Prostate gland (tissue), 2 donors: ENCODE results near the gene THEM4.

Experiments
- POLR2A ChIP-seq: fragments of 450-650 bp; IDR thresholded peaks from one replicate; pipeline ENCODE4 v1.6.1; 2016; ENCODE audit warnings: antibody characterized with exemption, mild to moderate bottlenecking
- POLR2AphosphoS5 ChIP-seq: sonication (generic); formaldehyde crosslinking; IDR thresholded peaks from one replicate; pipeline ENCODE4 v1.6.1; 2017; ENCODE audit warnings: antibody characterized with exemption
- TF ChIP-seq, protein P1 (sequence below), 4 experiments: fragments of 200-600 bp in 2 of 4; fragments of 450-650 bp in 2 of 4; sonication (generic) in 2 of 4; IDR thresholded peaks; 1 replicate in 3 of 4; 2 replicates in 1 of 4; pipeline ENCODE4 v1.5.1; 2016 to 2019; ENCODE audit warnings: antibody characterized with exemption in 4 of 4, mild to moderate bottlenecking in 2 of 4, moderate library complexity in 2 of 4

- TF ChIP-seq, protein P1, sequence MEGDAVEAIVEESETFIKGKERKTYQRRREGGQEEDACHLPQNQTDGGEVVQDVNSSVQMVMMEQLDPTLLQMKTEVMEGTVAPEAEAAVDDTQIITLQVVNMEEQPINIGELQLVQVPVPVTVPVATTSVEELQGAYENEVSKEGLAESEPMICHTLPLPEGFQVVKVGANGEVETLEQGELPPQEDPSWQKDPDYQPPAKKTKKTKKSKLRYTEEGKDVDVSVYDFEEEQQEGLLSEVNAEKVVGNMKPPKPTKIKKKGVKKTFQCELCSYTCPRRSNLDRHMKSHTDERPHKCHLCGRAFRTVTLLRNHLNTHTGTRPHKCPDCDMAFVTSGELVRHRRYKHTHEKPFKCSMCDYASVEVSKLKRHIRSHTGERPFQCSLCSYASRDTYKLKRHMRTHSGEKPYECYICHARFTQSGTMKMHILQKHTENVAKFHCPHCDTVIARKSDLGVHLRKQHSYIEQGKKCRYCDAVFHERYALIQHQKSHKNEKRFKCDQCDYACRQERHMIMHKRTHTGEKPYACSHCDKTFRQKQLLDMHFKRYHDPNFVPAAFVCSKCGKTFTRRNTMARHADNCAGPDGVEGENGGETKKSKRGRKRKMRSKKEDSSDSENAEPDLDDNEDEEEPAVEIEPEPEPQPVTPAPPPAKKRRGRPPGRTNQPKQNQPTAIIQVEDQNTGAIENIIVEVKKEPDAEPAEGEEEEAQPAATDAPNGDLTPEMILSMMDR (IDR thresholded peaks at IDR 0.05), result no peak
- TF ChIP-seq POLR2A, result no peak
- TF ChIP-seq POLR2AphosphoS5, result no peak
These were observed 81.5 kb downstream of the THEM4 start for GRCh38 chr1:151827853-151828252.
